Stimulated activated CD8-positive, alpha-beta memory T cell treated with anti-CD3 and anti-CD28 coated beads, Interleukin-4, amount 100 ng/mL, for 24 hours (primary cell): ENCODE measurements around the gene SFTA2.
"Not testable (repeated sequence)": the region's sequence is repeated elsewhere in the genome, so short reads cannot be mapped to it uniquely, and the experiment has no call there.

Experiments used
- DNase-seq: peaks from one replicate; pipeline ENCODE4 v3.0.0-alpha.2; 2020; ENCODE audit warnings: low read depth

Gene SFTA2

GRCh38 chr6:30931969-30932645, at the start of gene SFTA2:
SFTA2 (minus strand) TSS chr6:30932170; CDS start chr6:30932096, 74 bp downstream.
- DNase-seq, result no peak

GRCh38 chr6:30979690-30980089, 47.7 kb upstream of the SFTA2 start:
- DNase-seq, result no peak

- no peak for DNase-seq
Measured at GRCh38 chr6:30979141-30979540, 47.2 kb upstream of the SFTA2 start.

DNA sequence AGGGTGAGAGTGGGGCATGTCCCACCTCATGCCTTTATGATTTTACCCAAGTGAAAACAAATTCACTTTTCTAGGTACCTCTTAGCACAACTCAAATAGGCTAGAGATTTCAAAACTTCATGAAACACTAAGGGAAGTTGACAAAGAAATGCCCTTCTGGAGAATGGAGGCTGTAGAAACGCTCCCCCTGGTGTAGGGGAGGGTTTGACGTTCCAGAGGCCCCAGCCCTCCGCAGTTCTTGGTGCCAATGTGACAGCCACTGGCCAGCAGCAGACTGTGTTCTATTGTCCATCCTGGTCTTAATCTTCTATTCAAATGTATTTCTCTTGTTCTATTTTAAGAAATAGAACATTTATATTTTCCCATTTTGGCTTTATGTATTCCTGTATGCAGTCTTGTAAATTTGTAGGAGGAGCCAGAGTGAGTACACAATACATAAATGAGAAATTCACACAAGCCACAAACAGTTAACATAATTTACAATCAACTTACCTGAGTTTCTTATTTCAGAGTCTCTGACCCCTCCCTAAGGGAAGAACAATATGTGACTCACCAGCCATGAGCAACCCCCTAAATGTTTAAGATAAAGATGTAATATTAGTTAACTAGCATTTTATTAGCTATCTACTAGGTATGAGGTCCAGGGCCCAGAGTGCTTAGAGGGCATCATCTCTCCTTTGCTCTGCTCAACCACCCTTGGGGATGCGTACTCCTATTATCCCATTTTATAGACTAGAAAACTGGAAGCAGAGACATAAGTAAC, 42.7 kb upstream of the SFTA2 start:
- no peak for DNase-seq

- DNase-seq, result no peak
Measured at GRCh38 chr6:30972816-30973215, 40.8 kb upstream of the SFTA2 start.

DNA sequence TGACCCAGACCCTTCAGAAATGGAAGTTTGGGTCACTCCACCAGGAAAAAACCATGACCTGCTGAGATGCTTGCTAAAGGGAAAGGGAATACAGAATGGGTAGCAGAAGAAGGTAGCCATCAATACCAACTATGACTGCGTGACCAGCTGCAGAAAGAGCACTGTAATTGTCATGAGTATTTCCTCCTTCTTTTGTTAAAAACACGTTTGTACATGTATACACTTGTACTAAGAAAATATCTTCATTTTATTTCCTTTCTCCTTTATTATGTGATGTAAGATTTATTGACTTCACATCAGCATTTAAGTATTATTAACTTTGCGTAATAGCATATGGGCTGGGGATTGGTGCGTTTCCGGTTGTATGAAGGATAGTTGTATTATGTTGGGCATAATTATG, 39.0 kb upstream of the SFTA2 start:
- DNase-seq, result no peak

- not testable (repeated sequence) for DNase-seq
Measured at GRCh38 chr6:30969171-30969570, 37.2 kb upstream of the SFTA2 start.

DNA sequence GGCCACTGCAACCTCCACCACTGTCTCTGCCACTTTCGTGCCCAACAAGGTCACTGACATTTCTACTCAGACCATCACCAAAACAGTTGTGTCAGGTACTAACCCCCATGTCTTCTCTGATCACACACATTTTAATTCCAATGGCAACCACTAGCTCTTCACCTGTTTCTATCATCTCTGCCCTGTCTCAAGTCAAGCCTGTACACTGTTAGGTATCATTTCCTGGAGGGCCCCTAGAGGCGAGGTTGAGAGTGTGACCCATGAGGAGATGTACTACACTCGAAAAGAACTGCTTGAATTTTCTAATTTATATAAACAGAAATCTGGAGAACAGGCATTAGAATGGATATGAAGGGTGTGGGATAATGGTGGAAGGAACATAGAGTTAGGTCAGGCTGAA, 34.2 kb upstream of the SFTA2 start:
- no peak for DNase-seq

DNA sequence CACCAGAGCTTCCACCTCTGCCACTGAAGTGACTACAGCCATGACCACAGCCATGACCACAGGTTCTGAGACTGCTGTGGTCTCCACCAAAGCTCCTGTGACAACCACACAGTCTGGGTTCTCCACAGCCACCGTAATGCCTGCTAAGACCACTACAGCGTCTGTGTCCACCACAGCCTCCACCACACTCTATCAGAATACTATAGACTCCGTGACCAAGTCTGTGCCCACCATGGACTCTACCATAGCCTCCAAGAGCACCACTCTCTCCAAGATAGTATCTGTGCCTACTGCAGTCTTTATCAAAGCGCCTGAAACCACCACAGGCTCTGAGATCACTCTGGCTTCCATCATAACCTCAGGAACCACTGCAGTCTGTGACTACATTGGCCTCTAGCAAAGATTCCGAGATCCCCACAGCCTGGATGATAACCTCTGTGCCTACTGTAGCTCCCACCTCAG, 33.2 kb upstream of the SFTA2 start:
- no peak for DNase-seq

DNA sequence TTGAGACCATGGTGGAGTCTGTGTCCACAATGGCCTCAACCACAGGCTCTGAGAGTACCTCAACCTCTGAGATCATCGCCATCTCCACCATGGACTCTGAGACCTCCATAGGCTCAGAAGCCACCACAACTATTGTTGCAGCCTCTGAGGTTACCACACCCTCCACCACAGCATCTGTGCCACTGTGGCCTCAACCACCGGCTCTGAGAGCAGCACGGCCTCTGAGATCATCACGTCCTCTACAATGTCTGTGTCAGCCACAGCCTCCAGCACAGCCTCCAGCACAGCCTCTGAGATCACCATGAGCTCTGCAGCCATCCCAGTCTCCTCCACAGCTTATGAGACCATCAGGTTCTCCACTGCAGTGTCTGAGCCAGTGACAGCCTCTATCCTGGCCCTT, 32.1 kb upstream of the SFTA2 start:
- no peak for DNase-seq

DNA sequence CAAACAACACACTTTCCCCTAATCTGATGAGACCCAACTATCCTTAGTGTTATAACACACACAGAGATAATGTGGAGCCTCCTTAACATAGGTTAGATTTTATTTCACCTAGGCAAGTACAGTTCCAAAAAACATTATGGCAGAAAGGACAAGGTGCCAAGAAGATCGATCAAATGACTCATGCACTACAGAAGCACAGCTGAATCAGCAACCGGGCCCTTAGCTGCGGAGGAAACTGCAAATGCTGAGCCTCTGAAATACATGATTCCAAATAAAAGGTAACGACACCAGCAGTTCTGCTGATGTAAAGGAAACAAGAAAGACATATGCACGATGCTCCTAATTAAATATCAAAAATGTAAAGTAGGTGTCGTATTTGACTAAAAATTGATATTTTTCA, 31.7 kb upstream of the SFTA2 start:
- no peak for DNase-seq

DNA sequence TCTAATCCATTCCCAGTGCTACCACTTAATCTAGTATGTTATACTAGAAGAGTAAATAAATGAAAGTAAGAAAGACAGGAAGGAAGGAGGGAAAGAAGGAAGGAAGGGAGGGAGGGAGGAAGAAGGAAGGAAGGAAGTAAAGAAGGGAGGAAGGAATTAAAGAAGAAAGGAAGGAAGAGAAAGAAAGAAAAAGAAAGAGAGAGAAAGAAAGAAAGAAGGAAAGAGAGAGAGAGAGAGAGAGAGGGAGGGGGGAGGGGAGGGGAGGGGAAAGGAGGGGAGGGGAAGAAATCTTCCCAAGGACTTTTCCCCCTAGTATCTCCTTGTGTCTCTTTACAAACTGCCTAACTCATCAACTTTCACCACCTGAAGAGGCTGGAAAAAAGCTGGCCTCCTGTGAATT, 30.7 kb upstream of the SFTA2 start:
- DNase-seq, result no peak

DNA sequence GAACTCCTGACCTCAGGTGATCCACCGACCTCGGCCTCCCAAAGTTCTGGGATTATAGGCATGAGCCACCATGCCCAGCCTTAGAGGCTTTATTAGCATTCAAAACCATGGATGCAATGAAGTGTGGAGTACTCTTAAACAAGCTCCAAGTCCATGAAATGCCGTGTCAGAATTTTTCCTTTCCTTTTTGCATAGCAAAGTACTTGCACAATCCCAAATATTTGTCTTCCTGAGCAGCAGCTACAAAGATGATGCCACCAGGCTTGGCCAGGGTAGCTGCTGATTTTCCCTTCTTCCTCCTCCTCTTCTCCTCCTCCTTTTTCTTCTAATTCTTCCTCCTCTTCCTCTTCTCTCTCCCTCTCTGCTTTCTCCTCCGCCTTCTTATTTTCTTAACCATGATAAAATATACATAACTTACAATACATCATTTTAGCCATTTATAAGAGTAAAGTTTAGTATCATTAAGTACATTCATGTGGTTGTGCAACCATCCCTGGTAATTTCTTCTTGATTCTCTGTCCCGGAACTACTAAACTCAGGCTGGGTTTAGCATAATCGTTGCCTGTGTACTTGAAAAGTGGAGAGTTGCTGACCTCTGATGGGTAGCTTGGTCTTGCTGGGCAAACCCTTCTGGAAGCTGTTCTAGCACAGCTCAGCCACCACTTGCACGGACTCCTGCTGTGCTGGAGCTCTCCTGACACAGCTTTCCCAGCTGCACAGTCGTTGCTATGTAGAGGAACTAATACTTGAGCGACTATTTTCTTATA, 29.1 kb upstream of the SFTA2 start:
- DNase-seq, result no peak

GRCh38 chr6:30957716-30958115, 25.7 kb upstream of the SFTA2 start:
- DNase-seq, result no peak

GRCh38 chr6:30955367-30956042, 23.5 kb upstream of the SFTA2 start:
- peak; percentile 68 for DNase-seq

- no peak for DNase-seq
Measured at GRCh38 chr6:30954631-30955366, 22.8 kb upstream of the SFTA2 start.

DNA sequence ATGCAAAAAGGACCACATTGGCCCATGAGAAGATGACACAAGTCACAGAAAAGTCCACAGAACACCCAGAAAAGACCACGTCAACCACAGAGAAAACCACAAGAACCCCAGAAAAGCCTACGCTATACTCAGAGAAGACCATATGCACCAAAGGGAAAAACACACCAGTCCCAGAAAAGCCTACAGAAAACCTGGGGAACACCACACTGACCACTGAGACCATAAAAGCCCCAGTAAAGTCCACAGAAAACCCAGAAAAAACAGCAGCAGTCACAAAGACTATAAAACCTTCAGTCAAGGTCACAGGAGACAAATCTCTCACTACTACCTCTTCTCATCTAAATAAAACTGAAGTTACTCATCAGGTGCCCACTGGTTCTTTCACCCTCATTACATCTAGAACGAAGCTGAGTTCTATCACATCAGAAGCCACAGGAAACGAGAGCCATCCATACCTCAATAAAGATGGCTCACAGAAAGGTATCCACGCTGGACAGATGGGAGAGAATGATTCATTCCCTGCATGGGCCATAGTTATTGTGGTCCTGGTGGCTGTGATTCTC, 20.0 kb upstream of the SFTA2 start:
- no peak for DNase-seq

- DNase-seq, result no peak
Measured at GRCh38 chr6:30948811-30949210, 16.8 kb upstream of the SFTA2 start.

DNA sequence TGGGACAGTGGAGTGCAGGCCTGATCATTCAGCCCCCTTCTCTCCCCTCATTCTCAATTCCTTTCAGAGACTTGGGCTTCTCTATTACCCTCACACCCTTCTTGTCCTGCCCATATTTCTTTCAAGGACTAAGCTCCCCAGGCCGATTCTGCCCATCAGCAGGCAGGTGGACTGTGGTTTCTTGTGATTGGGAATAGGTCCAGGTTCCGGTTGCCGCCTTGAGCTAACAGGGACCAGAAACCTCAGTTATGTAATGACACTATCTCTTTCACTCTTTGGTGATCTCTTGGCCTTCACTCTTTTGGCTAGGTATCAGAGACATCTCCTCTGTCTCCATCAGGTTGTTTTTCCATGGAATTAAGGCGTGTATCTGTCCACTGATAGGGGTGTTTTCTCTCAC, 15.3 kb upstream of the SFTA2 start:
- no peak for DNase-seq

DNA sequence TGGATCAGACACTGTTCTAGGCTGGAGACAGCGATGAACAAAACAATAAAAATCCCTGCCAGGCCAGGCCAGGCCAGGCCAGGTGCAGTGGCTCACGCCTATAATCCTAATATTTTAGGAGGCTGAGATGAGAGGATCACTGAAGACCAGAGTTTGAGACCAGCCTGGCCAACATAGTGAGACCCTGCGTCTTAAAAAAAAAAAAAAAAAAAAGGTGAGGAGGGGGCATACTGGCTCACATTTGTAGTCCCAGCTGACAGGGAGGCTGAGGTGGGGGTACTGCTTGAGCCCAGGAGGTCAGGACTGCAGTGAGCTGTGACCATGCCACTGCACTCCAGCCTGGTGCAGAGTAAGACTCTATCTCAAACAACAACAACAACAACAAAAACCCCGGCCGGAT, 13.3 kb upstream of the SFTA2 start:
- DNase-seq, result no peak

DNA sequence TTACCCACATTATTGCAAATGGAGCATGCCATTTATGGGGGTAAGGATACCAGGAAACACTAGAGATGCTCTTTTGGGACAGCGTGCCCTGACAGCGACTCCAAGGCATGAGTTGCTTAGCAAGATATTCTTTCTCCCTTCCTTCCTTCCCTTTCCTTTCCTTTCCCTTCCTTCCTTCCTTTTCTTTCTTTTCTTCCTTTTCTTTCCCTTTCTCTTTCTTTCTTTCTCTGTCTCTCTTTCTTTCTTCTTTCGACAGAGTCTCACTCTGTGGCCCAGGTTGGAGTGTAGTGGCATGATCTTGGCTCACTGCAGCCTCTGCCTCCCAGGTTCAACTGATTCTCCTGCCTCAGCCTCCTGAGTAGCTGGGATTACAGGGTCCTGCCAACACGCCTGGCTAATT, 12.1 kb upstream of the SFTA2 start:
- DNase-seq, result no peak
